ENCODE data around the gene CDH12.

Gene CDH12

DNA sequence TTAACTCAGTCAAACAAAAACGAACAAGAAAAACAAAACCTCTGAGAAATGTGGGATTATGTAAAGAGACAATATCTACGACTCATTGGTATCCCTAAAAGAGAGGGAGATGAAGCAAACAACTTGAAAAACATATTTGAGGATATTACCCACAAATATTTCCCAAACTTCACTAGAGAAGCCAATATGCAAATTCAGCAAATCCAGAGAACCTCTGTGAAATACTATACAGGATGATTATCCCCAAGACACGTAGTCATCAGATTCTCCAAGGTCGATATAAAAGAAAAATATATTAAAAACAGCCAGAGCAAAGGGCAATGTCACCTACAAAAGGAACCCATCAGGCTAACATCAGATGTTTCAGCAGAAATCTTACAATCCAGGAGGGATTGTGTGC, 226.1 kb downstream of the CDH12 start:
- TF ChIP-seq EZH2 (IDR thresholded peaks at IDR 0.05; ENCODE audit: borderline replicate concordance, low read length): no peak
- TF ChIP-seq, protein P1, sequence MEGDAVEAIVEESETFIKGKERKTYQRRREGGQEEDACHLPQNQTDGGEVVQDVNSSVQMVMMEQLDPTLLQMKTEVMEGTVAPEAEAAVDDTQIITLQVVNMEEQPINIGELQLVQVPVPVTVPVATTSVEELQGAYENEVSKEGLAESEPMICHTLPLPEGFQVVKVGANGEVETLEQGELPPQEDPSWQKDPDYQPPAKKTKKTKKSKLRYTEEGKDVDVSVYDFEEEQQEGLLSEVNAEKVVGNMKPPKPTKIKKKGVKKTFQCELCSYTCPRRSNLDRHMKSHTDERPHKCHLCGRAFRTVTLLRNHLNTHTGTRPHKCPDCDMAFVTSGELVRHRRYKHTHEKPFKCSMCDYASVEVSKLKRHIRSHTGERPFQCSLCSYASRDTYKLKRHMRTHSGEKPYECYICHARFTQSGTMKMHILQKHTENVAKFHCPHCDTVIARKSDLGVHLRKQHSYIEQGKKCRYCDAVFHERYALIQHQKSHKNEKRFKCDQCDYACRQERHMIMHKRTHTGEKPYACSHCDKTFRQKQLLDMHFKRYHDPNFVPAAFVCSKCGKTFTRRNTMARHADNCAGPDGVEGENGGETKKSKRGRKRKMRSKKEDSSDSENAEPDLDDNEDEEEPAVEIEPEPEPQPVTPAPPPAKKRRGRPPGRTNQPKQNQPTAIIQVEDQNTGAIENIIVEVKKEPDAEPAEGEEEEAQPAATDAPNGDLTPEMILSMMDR (IDR thresholded peaks at IDR 0.05; ENCODE audit: low read length): no peak
- Histone ChIP-seq H3K9me3 (ENCODE audit: low read length) (no peaks in the 10 kb centered on the region), H3K27ac (ENCODE audit: low read depth, low read length, poor library complexity, severe bottlenecking) (no peak overlapping the region)

DNA sequence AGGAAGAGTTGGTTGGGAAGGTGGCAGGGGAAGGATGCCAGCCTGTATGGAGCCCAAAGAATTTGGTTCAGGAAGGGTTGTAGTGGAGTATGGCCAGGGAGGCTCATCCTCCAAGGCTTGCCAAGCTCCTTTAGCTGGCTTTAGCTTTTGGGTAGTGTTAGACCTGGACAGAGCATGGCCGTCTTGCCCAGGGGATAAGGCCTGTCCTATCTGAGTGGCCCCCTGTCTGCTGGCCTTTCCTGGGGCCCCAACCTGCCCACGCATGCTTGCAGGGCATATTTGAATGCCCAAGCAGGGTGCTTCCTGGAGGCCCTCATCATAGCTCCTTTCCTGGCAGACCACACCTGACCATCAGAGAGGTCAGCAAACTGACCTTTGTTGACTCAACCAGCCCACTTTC, 227.7 kb downstream of the CDH12 start:
- Histone ChIP-seq H3K4me3 (ENCODE audit: low read depth, low read length, poor library complexity, severe bottlenecking) (no peak overlapping the region), H2AFZ (ENCODE audit: low read length) (no peak overlapping the region), H3K79me2 (ENCODE audit: insufficient read depth, low read length) (no peaks in the 10 kb centered on the region), H3F3A (ENCODE audit: insufficient read depth, low read length) (no peaks in the 10 kb centered on the region), H3K4me1 (ENCODE audit: insufficient read depth, low read length, severe bottlenecking) (no peaks in the 10 kb centered on the region), H3K4me2 (ENCODE audit: low read length) (no peak overlapping the region), H3K9me3 (ENCODE audit: low read length) (no peaks in the 10 kb centered on the region), H3K36me3 (ENCODE audit: insufficient read depth, low read length) (no peaks in the 10 kb centered on the region), H3K27ac (ENCODE audit: low read depth, low read length, poor library complexity, severe bottlenecking) (no peak overlapping the region), H3K27me3 (ENCODE audit: insufficient read depth, low read length) (no peaks in the 10 kb centered on the region), H4K20me1 (ENCODE audit: insufficient read depth, low read length) (no peaks in the 10 kb centered on the region), H3K9ac (ENCODE audit: low read length) (no peak overlapping the region), H3K9me2 (ENCODE audit: low read depth, low read length) (no peaks in the 10 kb centered on the region)
- TF ChIP-seq EZH2 (IDR thresholded peaks at IDR 0.05; ENCODE audit: borderline replicate concordance, low read length): no peak

More for the DNA sequence above, 226.1 kb downstream of the CDH12 start:
- Histone ChIP-seq H3K4me1 (ENCODE audit: insufficient read depth, low read length, severe bottlenecking) (no peaks in the 10 kb centered on the region), H3K27me3 (ENCODE audit: insufficient read depth, low read length) (no peaks in the 10 kb centered on the region), H3K36me3 (ENCODE audit: insufficient read depth, low read length) (no peaks in the 10 kb centered on the region), H4K20me1 (ENCODE audit: insufficient read depth, low read length) (no peaks in the 10 kb centered on the region), H3K4me2 (ENCODE audit: low read length) (no peak overlapping the region), H2AFZ (ENCODE audit: low read length) (no peak overlapping the region), H3K79me2 (ENCODE audit: insufficient read depth, low read length) (no peaks in the 10 kb centered on the region), H3K4me3 (ENCODE audit: low read depth, low read length, poor library complexity, severe bottlenecking) (no peak overlapping the region), H3K9me2 (ENCODE audit: low read depth, low read length) (no peaks in the 10 kb centered on the region), H3K9ac (ENCODE audit: low read length) (no peak overlapping the region), H3F3A (ENCODE audit: insufficient read depth, low read length) (no peaks in the 10 kb centered on the region)

DNA sequence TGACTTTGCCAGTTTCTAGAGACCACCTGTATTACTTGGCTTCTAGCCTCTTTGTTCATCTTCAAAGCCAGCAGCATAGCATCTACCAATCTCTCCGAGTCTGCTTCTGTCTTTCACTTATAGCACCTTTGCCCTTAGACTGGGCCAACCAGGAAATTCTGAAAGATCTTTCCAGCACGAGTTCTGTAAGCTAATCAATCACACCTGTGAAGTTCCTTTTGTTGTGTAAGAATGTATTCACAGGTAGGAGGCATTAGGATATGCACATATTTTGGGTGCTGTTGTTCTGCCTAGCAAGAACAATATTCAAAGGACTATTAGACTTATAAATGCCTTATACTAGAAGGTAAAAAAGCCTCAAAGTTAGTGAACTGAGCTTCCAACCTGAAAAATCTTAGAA, 232.1 kb downstream of the CDH12 start:
- H3K9me2 ChIP-seq (ENCODE audit: low read depth, low read length): no peaks in the 10 kb centered on the region
- TF ChIP-seq, protein P1 (IDR thresholded peaks at IDR 0.05; ENCODE audit: low read length): no peak
- no peak for TF ChIP-seq EZH2 (IDR thresholded peaks at IDR 0.05; ENCODE audit: borderline replicate concordance, low read length)
- H3K4me3 ChIP-seq (ENCODE audit: low read depth, low read length, poor library complexity, severe bottlenecking): no peak overlapping the region
- no peak overlapping the region for H2AFZ ChIP-seq (ENCODE audit: low read length)
- H3F3A ChIP-seq (ENCODE audit: insufficient read depth, low read length): no peaks in the 10 kb centered on the region
- no peak overlapping the region for H3K27ac ChIP-seq (ENCODE audit: low read depth, low read length, poor library complexity, severe bottlenecking)
- no peaks in the 10 kb centered on the region for H3K79me2 ChIP-seq (ENCODE audit: insufficient read depth, low read length)
- no peaks in the 10 kb centered on the region for H3K36me3 ChIP-seq (ENCODE audit: insufficient read depth, low read length)
- no peaks in the 10 kb centered on the region for H4K20me1 ChIP-seq (ENCODE audit: insufficient read depth, low read length)
- H3K4me1 ChIP-seq (ENCODE audit: insufficient read depth, low read length, severe bottlenecking): no peaks in the 10 kb centered on the region
- H3K4me2 ChIP-seq (ENCODE audit: low read length): no peak overlapping the region
- H3K9ac ChIP-seq (ENCODE audit: low read length): no peak overlapping the region
- H3K27me3 ChIP-seq (ENCODE audit: insufficient read depth, low read length): no peaks in the 10 kb centered on the region
- H3K9me3 ChIP-seq (ENCODE audit: low read length): no peaks in the 10 kb centered on the region

DNA sequence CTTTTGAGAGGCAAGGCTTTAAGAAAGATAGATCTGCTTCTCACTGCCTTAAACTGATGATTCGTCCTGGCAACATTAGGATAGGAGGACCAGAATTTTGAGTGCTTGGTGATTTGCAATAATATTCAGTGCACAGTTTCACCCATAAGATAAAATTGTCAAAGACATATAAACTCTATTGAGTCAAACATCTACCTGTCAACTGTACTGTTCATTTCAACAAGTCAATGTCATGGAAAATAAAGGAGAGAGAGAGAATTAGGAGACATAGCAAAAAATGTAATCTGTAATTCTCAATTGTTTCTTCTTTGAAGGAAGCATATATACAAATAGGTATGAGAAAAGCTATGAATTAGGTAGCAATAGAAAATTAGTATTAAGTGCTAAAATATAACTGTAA, 237.2 kb downstream of the CDH12 start:
- TF ChIP-seq EZH2 (IDR thresholded peaks at IDR 0.05; ENCODE audit: borderline replicate concordance, low read length): no peak
- TF ChIP-seq, protein P1 (IDR thresholded peaks at IDR 0.05; ENCODE audit: low read length): no peak
- Histone ChIP-seq H3K36me3 (ENCODE audit: insufficient read depth, low read length) (no peaks in the 10 kb centered on the region), H2AFZ (ENCODE audit: low read length) (no peak overlapping the region), H3K9me3 (ENCODE audit: low read length) (no peaks in the 10 kb centered on the region), H3K27me3 (ENCODE audit: insufficient read depth, low read length) (no peaks in the 10 kb centered on the region), H3F3A (ENCODE audit: insufficient read depth, low read length) (no peaks in the 10 kb centered on the region), H3K4me2 (ENCODE audit: low read length) (no peak overlapping the region), H3K4me1 (ENCODE audit: insufficient read depth, low read length, severe bottlenecking) (no peaks in the 10 kb centered on the region), H4K20me1 (ENCODE audit: insufficient read depth, low read length) (no peaks in the 10 kb centered on the region), H3K79me2 (ENCODE audit: insufficient read depth, low read length) (no peaks in the 10 kb centered on the region), H3K9me2 (ENCODE audit: low read depth, low read length) (no peaks in the 10 kb centered on the region), H3K4me3 (ENCODE audit: low read depth, low read length, poor library complexity, severe bottlenecking) (no peak overlapping the region), H3K9ac (ENCODE audit: low read length) (no peak overlapping the region), H3K27ac (ENCODE audit: low read depth, low read length, poor library complexity, severe bottlenecking) (no peak overlapping the region)

All from OCI-LY1 (cell line).